VCaP (cell line): Measurements from ENCODE around the gene PLA2G4F.

Experiments used
- H3K27ac ChIP-seq: fragments of 450-650 bp; 2 replicates; pipeline ENCODE4 v1.5.1; 2017
- CTCF ChIP-seq: fragments of 450-650 bp; conservative IDR thresholded peaks from 2 replicates; pipeline ENCODE4 v1.5.1; 2017; ENCODE audit warnings: mild to moderate bottlenecking, moderate library complexity

The PLA2G4F gene

DNA sequence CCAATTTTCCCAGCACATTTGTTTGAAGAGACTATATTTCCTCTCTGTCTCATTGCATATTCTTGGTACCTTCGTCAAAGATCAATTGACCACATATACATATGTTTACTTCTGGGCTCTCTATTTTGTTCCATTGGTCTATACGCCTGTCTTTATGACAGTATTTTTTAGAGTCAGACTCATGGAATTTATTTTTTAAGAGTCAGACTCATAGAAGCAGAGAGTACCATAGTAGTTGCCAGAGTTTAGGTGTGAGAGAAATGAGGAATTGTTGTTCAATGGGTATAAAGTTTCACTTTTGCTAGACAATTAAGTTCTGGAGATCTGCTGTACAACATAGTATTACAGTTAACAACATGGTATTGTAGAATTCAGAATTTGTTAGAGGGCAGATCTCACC lies 27.1 kb downstream of the PLA2G4F start:
- no peak overlapping the region for H3K27ac ChIP-seq
- no peak for TF ChIP-seq CTCF

DNA sequence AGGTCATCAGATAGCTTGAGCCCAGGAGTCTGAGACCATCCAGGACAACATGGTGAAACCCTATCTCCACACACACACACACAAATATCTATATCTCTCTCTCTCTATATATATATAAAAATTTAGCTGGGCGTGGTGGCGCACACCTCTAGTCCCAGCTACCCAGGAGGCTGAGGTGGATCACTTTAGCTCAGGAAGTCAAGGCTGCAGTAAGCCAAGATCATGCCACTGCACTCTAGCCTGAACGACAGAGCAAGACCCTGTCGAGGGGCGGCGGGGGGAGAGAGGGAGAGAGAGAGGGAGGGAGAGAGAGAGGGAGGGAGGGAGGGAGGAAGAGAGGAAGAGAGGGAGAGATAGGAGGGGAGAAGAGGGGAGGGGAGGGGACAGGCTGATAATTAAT lies 28.0 kb downstream of the PLA2G4F start:
- H3K27ac ChIP-seq, result no peak overlapping the region
- no peak for TF ChIP-seq CTCF

DNA sequence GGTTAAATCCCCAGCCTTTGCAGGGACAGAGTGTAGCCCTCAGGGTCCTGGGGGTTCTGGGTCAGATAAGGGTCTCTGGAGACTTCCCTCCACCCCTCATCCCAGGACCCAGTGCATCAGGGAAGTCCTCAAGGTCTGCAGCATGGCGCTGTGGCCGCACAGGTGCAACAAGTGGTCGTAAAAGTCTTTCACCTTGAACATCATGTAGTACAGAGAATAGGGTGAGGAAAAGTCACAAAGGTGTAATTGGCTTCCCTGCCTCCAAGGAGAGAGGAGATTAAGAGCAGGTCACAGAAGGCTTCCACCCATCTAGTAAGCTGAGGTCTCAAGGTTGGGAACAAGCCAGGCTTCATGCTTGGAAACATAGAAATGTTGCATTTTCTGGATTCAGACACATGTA lies 32.9 kb downstream of the PLA2G4F start:
- H3K27ac ChIP-seq, result no peak overlapping the region
- no peak for TF ChIP-seq CTCF

DNA sequence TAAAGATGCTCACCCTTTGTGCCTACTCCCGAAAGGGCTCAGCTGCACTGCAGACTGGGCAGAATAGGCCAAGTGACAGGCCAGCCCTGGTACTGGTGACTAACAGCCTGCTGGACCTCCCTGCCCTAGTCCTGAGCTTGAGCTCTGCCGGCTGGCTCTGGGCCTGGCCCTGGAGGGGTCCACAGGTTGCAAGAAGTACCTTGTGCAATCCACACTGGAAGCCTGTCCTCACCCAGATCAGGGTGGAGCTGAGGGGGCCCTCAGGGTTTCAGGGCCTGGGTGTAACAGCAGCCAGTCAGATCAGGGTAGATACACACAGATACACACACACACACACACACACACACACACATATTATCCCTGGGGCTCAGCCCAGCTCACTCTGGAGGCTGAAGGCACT lies 34.8 kb downstream of the PLA2G4F start:
- no peak for TF ChIP-seq CTCF
- no peak overlapping the region for H3K27ac ChIP-seq

DNA sequence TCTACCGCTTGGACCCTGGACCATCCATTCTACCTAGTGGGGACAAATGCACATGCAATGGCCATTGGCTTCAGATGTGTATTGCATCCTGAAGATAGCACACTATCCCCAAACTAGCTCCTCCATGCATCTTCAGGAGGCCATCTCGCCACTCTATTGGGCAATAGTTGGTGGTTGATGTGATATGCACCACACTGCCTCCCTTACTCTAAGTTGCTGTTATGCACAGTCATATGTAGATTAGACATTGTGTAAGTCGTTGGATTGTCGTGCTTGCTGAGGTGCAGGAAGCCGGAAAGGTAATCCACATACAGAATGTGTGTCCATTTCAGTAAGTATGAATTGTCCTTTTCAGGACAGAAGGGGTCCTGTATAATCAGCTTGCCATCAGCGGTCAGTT lies 35.4 kb downstream of the PLA2G4F start:
- no peak overlapping the region for H3K27ac ChIP-seq
- TF ChIP-seq CTCF, result no peak

- no peak for TF ChIP-seq CTCF
- H3K27ac ChIP-seq, result no peak overlapping the region
These were observed 36.2 kb downstream of the PLA2G4F start for GRCh38 chr15:42120285-42120684.

DNA sequence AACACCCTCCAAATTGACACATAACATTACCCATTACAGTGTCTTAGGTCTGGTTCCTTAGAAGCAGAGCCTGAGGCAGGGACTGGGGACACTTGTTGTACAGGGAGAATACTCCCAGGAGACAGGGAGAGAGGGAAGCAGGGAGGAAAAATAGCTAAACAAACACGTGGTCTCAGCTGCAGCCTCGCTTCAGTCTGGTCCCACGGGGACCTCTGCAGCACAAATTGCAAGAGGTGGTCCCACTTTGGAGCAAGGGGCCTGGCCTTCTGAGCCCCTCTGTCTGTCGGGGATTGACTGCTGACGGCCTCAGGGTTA lies 37.0 kb downstream of the PLA2G4F start:
- no peak for TF ChIP-seq CTCF
- peak overlapping the region; percentile 86 for H3K27ac ChIP-seq
